Astrocyte (in vitro differentiated cells and primary cell): Measurements from ENCODE around the gene TMEM161B. TPM values are rescaled to one million over a fixed set of nuclear protein-coding genes. Genes with fewer than 3 reads are reported as not detected.

Experiments
- DNase-seq: peaks from one replicate; pipeline ENCODE4 v3.0.0-alpha.2; 2010; ENCODE audit warnings: low read depth
- FAIRE-seq: peaks from 2 replicates; lab custom pipeline; 2011; peaks lifted over from hg19 to GRCh38; lab: Jason Lieb, UNC
- H2AFZ ChIP-seq: 2 replicates; pipeline ENCODE4 v1.6.0; 2012; ENCODE audit warnings: low read depth, low read length, inconsistent platforms
- H3K27ac ChIP-seq: 2 replicates; pipeline ENCODE4 v1.5.1; 2011; ENCODE audit warnings: low read depth, low read length, inconsistent platforms
- H3K27me3 ChIP-seq: 2 replicates; pipeline ENCODE4 v1.6.0; 2011; ENCODE audit warnings: low read length, inconsistent platforms; ENCODE audit not compliant: insufficient read depth
- H3K36me3 ChIP-seq: 2 replicates; pipeline ENCODE4 v1.5.1; 2011; ENCODE audit warnings: low read length, inconsistent platforms; ENCODE audit not compliant: insufficient read depth
- H3K4me1 ChIP-seq: 2 replicates; pipeline ENCODE4 v1.5.1; 2011; ENCODE audit warnings: low read length, inconsistent platforms; ENCODE audit not compliant: insufficient read depth
- H3K4me2 ChIP-seq: 2 replicates; pipeline ENCODE4 v1.6.0; 2012; ENCODE audit warnings: low read length, inconsistent platforms
- H3K4me3 ChIP-seq: 2 replicates; pipeline ENCODE4 v1.5.1; 2011; ENCODE audit warnings: low read depth, mild to moderate bottlenecking, low read length, inconsistent platforms; ENCODE audit not compliant: insufficient read depth
- H3K79me2 ChIP-seq: 2 replicates; pipeline ENCODE4 v1.6.0; 2012; ENCODE audit warnings: mild to moderate bottlenecking, low read length, inconsistent platforms; ENCODE audit not compliant: insufficient read depth
- H3K9ac ChIP-seq: 2 replicates; pipeline ENCODE4 v1.6.0; 2012; ENCODE audit warnings: mild to moderate bottlenecking, low read length, inconsistent platforms
- H3K9me3 ChIP-seq: 2 replicates; pipeline ENCODE4 v1.5.1; 2012; ENCODE audit warnings: low read depth, mild to moderate bottlenecking, low read length, inconsistent platforms; ENCODE audit not compliant: insufficient read depth
- H4K20me1 ChIP-seq: 2 replicates; pipeline ENCODE4 v1.6.0; 2012; ENCODE audit warnings: low read length, inconsistent platforms; ENCODE audit not compliant: insufficient read depth
- H3K27ac Mint-ChIP-seq: one replicate; pipeline ENCODE4 v1.8.0; 2021; ENCODE audit warnings: mild to moderate bottlenecking, mixed read lengths; ENCODE audit not compliant: unreplicated experiment
- H3K27me3 Mint-ChIP-seq: one replicate; pipeline ENCODE4 v1.8.0; 2021; ENCODE audit warnings: low read depth, mixed read lengths; ENCODE audit not compliant: unreplicated experiment
- H3K36me3 Mint-ChIP-seq: one replicate; pipeline ENCODE4 v1.8.0; 2021; ENCODE audit warnings: low read depth, mixed read lengths; ENCODE audit not compliant: unreplicated experiment
- H3K4me1 Mint-ChIP-seq: one replicate; pipeline ENCODE4 v1.8.0; 2021; ENCODE audit warnings: low read depth, mixed read lengths; ENCODE audit not compliant: unreplicated experiment
- H3K4me3 Mint-ChIP-seq: one replicate; pipeline ENCODE4 v1.8.0; 2021; ENCODE audit warnings: mild to moderate bottlenecking, moderate library complexity, mixed read lengths; ENCODE audit not compliant: unreplicated experiment
- H3K9me3 Mint-ChIP-seq: one replicate; pipeline ENCODE4 v1.8.0; 2021; ENCODE audit warnings: mild to moderate bottlenecking, mixed read lengths; ENCODE audit not compliant: unreplicated experiment
- CTCF ChIP-seq: IDR thresholded peaks from 2 replicates; pipeline ENCODE4 v1.5.1; 2011; ENCODE audit warnings: low read depth, mild to moderate bottlenecking, inconsistent platforms, low read length, moderate library complexity; ENCODE audit not compliant: insufficient read depth
- EZH2 ChIP-seq: IDR thresholded peaks from 2 replicates; pipeline ENCODE4 v1.6.1; 2012; ENCODE audit warnings: mild to moderate bottlenecking, low read length, inconsistent platforms; ENCODE audit not compliant: insufficient read depth
- total RNA-seq: library from RNA; stranded (reverse); gene quantifications from 2 replicates; pipeline ENCODE4 v1.2.1, GENCODE V29; 2021

TMEM161B gene
- total RNA-seq, 1 donor from 2014 or later: 10.8 TPM

- Histone ChIP-seq H3K9ac (no peak overlapping the region), H4K20me1 (no peaks in the 10 kb centered on the region), H3K36me3 (no peaks in the 10 kb centered on the region), H3K27ac (no peak overlapping the region), H3K4me1 (no peaks in the 10 kb centered on the region), H3K4me2 (no peak overlapping the region), H3K4me3 (no peak overlapping the region), H3K79me2 (no peaks in the 10 kb centered on the region), H2AFZ (no peak overlapping the region), H3K27me3 (no peaks in the 10 kb centered on the region), H3K9me3 (no peaks in the 10 kb centered on the region)
- H3K27me3 Mint-ChIP-seq: no peaks in the 10 kb centered on the region
- H3K36me3 Mint-ChIP-seq: no peaks in the 10 kb centered on the region
- no peak overlapping the region for H3K4me3 Mint-ChIP-seq
- DNase-seq (no peak), FAIRE-seq (no peak)
- H3K9me3 Mint-ChIP-seq: no peaks in the 10 kb centered on the region
- no peak overlapping the region for H3K27ac Mint-ChIP-seq
- peaks cover 4% of the 10 kb centered on the region for H3K4me1 Mint-ChIP-seq
- no peak for TF ChIP-seq EZH2
- no peak for TF ChIP-seq CTCF
Observed at GRCh38 chr5:88154891-88155290, 113.8 kb downstream of the TMEM161B start.

DNA sequence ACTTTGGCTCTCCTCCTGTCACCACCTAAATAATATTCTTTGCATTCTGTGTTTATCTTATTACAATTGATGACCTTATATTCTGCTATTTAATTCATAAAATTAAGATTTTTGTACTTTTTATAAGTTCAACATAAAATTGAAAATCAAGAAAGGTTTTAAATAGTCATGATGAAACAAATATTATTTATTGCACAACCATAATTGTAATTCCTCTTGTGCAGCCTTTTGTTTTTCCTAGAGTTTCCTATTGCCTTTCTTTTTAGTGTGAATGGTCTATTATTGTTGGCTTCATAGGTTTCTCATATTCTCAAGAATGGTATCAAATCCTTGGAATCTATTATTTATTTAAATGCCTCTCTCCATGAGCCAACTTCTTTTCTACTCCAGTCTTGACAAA lies 117.9 kb downstream of the TMEM161B start:
- FAIRE-seq: no peak
- H3K79me2 ChIP-seq: no peaks in the 10 kb centered on the region

More for the DNA sequence above, 117.9 kb downstream of the TMEM161B start:
- Mint-ChIP-seq H3K27me3 (peaks cover 8% of the 10 kb centered on the region), H3K27ac (no peak overlapping the region), H3K4me1 (no peaks in the 10 kb centered on the region), H3K36me3 (no peaks in the 10 kb centered on the region), H3K4me3 (no peak overlapping the region), H3K9me3 (no peaks in the 10 kb centered on the region)
- no peaks in the 10 kb centered on the region for H3K27me3 ChIP-seq
- H3K4me2 ChIP-seq: no peak overlapping the region
- DNase-seq: no peak
- H2AFZ ChIP-seq: no peak overlapping the region
- no peaks in the 10 kb centered on the region for H3K9me3 ChIP-seq
- no peaks in the 10 kb centered on the region for H4K20me1 ChIP-seq
- peaks cover 6% of the 10 kb centered on the region for H3K4me1 ChIP-seq
- H3K27ac ChIP-seq: no peak overlapping the region
- no peaks in the 10 kb centered on the region for H3K36me3 ChIP-seq
- no peak for TF ChIP-seq CTCF
- H3K9ac ChIP-seq: no peak overlapping the region
- H3K4me3 ChIP-seq: no peak overlapping the region
